OCI-LY7 (cell line): ENCODE data around the gene GAREM1. TPM values are rescaled to one million over a fixed set of nuclear protein-coding genes. Genes with fewer than 3 reads are reported as not detected.
"Not testable (repeated sequence)": the region's sequence is repeated elsewhere in the genome, so short reads cannot be mapped to it uniquely, and the experiment has no call there.

Source experiments
- BruUV-seq: library from RNA; stranded (reverse); fragments of 400-500 nt; replicated peaks from 2 replicates; lab custom pipeline; 2021; lab: Mats Ljungman, UMichigan
- CTCF ChIA-PET: fragments of 300-600 bp; sonication (Branson Sonifier 250); formaldehyde crosslinking; loops from one replicate; lab custom pipeline; 2022; ENCODE audit warnings: antibody characterized with exemption; ENCODE audit not compliant: unreplicated experiment; lab: Charles Lee
- POLR2A ChIA-PET: fragments of 300-600 bp; sonication (Branson Sonifier 250); formaldehyde crosslinking; loops from one replicate; lab custom pipeline; 2022; ENCODE audit warnings: antibody characterized with exemption; lab: Charles Lee
- DNase-seq: peaks from one replicate; pipeline ENCODE4 v3.0.0-alpha.2; 2015; ENCODE audit warnings: low spot score
- H2AFZ ChIP-seq: fragments of 200-600 bp; sonication (generic), shearing (Covaris generic); 2 replicates; pipeline ENCODE4 v1.6.1; 2014; ENCODE audit warnings: mild to moderate bottlenecking, antibody characterized with exemption, low read length, moderate library complexity
- H3K27ac ChIP-seq: fragments of 200-600 bp; sonication (generic); 2 replicates; pipeline ENCODE4 v1.5.1; 2014; ENCODE audit warnings: mixed run types, low read depth, mild to moderate bottlenecking, moderate library complexity, low read length, inconsistent platforms; ENCODE audit not compliant: poor library complexity, severe bottlenecking
- H3K36me3 ChIP-seq: fragments of 200-600 bp; sonication (generic); 2 replicates; pipeline ENCODE4 v1.6.1; 2014; ENCODE audit warnings: mild to moderate bottlenecking, antibody characterized with exemption, low read length, moderate library complexity, mixed read lengths; ENCODE audit not compliant: insufficient read depth
- H3K4me1 ChIP-seq: fragments of 200-600 bp; sonication (generic); 2 replicates; pipeline ENCODE4 v1.5.1; 2014; ENCODE audit warnings: mild to moderate bottlenecking, low read length; ENCODE audit not compliant: insufficient read depth, poor library complexity, severe bottlenecking
- H3K4me2 ChIP-seq: fragments of 200-600 bp; sonication (generic); 2 replicates; pipeline ENCODE4 v1.6.1; 2014; ENCODE audit warnings: mild to moderate bottlenecking, low read length
- H3K4me3 ChIP-seq: fragments of 200-600 bp; sonication (generic); 2 replicates; pipeline ENCODE4 v1.5.1; 2014; ENCODE audit warnings: mild to moderate bottlenecking, low read depth, low read length; ENCODE audit not compliant: poor library complexity, severe bottlenecking
- H3K79me2 ChIP-seq: fragments of 200-600 bp; sonication (generic); 2 replicates; pipeline ENCODE4 v1.6.1; 2016; ENCODE audit warnings: low read depth, mild to moderate bottlenecking, low read length, moderate library complexity, mixed read lengths; ENCODE audit not compliant: insufficient read depth
- H3K9me2 ChIP-seq: fragments of 200-600 bp; sonication (generic); 2 replicates; pipeline ENCODE4 v1.6.1; 2016; ENCODE audit warnings: mild to moderate bottlenecking, low read length, mixed read lengths; ENCODE audit not compliant: insufficient read depth
- H3K9me3 ChIP-seq: fragments of 200-600 bp; sonication (generic); 2 replicates; pipeline ENCODE4 v1.6.1; 2014; ENCODE audit warnings: mild to moderate bottlenecking, mixed run types, low read length, mixed read lengths
- H4K20me1 ChIP-seq: fragments of 200-600 bp; sonication (generic); 2 replicates; pipeline ENCODE4 v1.6.1; 2014; ENCODE audit warnings: mild to moderate bottlenecking, antibody characterized with exemption, low read length, moderate library complexity, mixed read lengths; ENCODE audit not compliant: insufficient read depth
- EZH2phosphoT487 ChIP-seq: fragments of 200-600 bp; sonication (generic); IDR thresholded peaks from 2 replicates; pipeline ENCODE4 v1.6.1; 2018; ENCODE audit warnings: low read depth, borderline replicate concordance, mild to moderate bottlenecking, mixed run types, antibody characterized with exemption, low read length, moderate library complexity, mixed read lengths
- intact Hi-C: fragments of 100-400 bp; cut with micrococcal nuclease; formaldehyde crosslinking; loops from one replicate; pipeline ENCODE4 v1.10.0; 2022; ENCODE audit not compliant: unreplicated experiment
- total RNA-seq, 2 experiments: library from RNA; depleted of rRNA in 1 of 2; stranded (reverse); fragments of >200 nt in 1 of 2; shearing (Covaris generic) in 1 of 2; gene quantifications; 2 replicates each; pipeline ENCODE4 v1.2.3, GENCODE V29; 2014 to 2022
- TF ChIP-seq, protein P1 (sequence below): fragments of 200-600 bp; sonication (generic); conservative IDR thresholded peaks from 2 replicates; pipeline ENCODE4 v1.5.1; 2014; ENCODE audit warnings: mild to moderate bottlenecking, antibody characterized with exemption, low read length, moderate library complexity, mixed read lengths

GAREM1 gene
- total RNA-seq, 2 experiments from 2014 or later: 1.0 to 2.7 TPM

- H3K4me2 ChIP-seq: no peak overlapping the region
- H3K4me3 ChIP-seq: no peak overlapping the region
- ChIA-PET CTCF (no interaction called here), POLR2A (interaction anchor here (0.5 to 0.6 kb wide), 2 partner anchors 58 to 372 kb away, joined by 3 to 4 read pairs; no protein-coding TSS in a partner anchor)
- H3K9me2 ChIP-seq: no peaks in the 10 kb centered on the region
- intact Hi-C loops: no loop called here
- no peaks in the 10 kb centered on the region for H3K79me2 ChIP-seq
- TF ChIP-seq, protein P1, sequence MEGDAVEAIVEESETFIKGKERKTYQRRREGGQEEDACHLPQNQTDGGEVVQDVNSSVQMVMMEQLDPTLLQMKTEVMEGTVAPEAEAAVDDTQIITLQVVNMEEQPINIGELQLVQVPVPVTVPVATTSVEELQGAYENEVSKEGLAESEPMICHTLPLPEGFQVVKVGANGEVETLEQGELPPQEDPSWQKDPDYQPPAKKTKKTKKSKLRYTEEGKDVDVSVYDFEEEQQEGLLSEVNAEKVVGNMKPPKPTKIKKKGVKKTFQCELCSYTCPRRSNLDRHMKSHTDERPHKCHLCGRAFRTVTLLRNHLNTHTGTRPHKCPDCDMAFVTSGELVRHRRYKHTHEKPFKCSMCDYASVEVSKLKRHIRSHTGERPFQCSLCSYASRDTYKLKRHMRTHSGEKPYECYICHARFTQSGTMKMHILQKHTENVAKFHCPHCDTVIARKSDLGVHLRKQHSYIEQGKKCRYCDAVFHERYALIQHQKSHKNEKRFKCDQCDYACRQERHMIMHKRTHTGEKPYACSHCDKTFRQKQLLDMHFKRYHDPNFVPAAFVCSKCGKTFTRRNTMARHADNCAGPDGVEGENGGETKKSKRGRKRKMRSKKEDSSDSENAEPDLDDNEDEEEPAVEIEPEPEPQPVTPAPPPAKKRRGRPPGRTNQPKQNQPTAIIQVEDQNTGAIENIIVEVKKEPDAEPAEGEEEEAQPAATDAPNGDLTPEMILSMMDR: no peak
- no peak for TF ChIP-seq EZH2phosphoT487
- no peak overlapping the region for H2AFZ ChIP-seq
- BruUV-seq: no TSS peak
- no peak for DNase-seq
- no peaks in the 10 kb centered on the region for H4K20me1 ChIP-seq
- no peaks in the 10 kb centered on the region for H3K36me3 ChIP-seq
- no peak overlapping the region for H3K27ac ChIP-seq
- no peaks in the 10 kb centered on the region for H3K9me3 ChIP-seq
- H3K4me1 ChIP-seq: no peaks in the 10 kb centered on the region
These were observed 38.4 kb upstream of the GAREM1 start for GRCh38 chr18:32509111-32509510.

DNA sequence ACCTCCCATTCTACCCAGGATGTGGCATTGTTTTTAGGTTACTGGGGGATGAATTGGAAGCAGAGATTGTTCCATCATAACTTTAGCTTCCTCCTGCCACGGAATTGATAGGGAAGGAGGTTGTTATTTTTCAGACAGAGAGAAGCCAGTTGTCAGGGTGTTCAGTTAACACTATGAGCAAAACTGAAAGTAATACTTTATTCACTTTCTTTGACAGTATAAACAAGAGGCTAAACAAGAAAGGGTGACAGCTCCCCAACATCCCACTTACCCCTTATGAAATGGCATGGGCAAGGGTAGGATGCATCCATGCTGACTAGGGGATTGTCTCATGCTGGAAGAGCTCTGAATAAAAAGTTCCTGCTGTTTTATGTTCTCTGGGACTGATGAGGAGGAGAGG, 36.4 kb upstream of the GAREM1 start:
- Histone ChIP-seq H3K4me1 (no peaks in the 10 kb centered on the region), H3K9me2 (no peaks in the 10 kb centered on the region), H2AFZ (no peak overlapping the region), H3K4me2 (no peak overlapping the region), H3K79me2 (no peaks in the 10 kb centered on the region), H3K4me3 (no peak overlapping the region), H3K9me3 (no peaks in the 10 kb centered on the region), H4K20me1 (no peaks in the 10 kb centered on the region), H3K27ac (no peak overlapping the region), H3K36me3 (no peaks in the 10 kb centered on the region)
- TF ChIP-seq EZH2phosphoT487: no peak
- TF ChIP-seq, protein P1: no peak
- intact Hi-C loops: no loop called here
- ChIA-PET CTCF (no interaction called here), POLR2A (no interaction called here)
- no TSS peak for BruUV-seq
- no peak for DNase-seq

- BruUV-seq: no TSS peak
- no peak for TF ChIP-seq EZH2phosphoT487
- TF ChIP-seq, protein P1: no peak
- intact Hi-C loops: no loop called here
These were observed 31.3 kb upstream of the GAREM1 start for GRCh38 chr18:32502014-32502413.

DNA sequence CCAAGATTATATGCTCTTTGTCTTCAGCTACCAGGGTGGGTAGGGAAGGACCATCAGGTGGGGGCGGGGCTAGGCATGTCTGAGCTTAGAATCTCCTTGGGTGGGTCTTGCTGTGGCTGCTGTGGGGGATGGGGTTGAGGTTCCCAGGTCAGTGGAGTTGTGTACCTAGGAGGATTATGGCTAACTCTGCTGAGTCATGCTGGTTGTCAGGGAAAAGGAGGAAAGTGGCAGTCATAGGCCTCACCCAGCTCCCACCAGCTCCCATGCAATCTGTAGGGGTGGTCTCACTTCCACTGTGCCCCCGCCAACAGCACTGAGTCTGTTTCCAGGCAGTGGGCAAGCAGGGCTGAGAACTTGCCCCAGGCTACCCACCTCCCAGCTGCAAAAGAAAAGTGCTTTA, 30.6 kb upstream of the GAREM1 start:
- DNase-seq, H3K4me3 ChIP-seq, H3K4me1 ChIP-seq, CTCF ChIA-PET, intact Hi-C loops, H3K79me2 ChIP-seq, H3K9me2 ChIP-seq, H3K27ac ChIP-seq, H3K9me3 ChIP-seq, H3K36me3 ChIP-seq, H4K20me1 ChIP-seq, POLR2A ChIA-PET, H3K4me2 ChIP-seq, BruUV-seq, H2AFZ ChIP-seq: not testable (repeated sequence)

More at GRCh38 chr18:32502014-32502413, 31.3 kb upstream of the GAREM1 start:
- CTCF ChIA-PET: no interaction called here
- Histone ChIP-seq H3K4me1 (no peaks in the 10 kb centered on the region), H3K4me2 (no peak overlapping the region), H3K4me3 (no peak overlapping the region), H2AFZ (no peak overlapping the region), H3K9me3 (no peaks in the 10 kb centered on the region), H3K27ac (no peak overlapping the region), H3K36me3 (no peaks in the 10 kb centered on the region), H3K9me2 (no peaks in the 10 kb centered on the region), H4K20me1 (no peaks in the 10 kb centered on the region), H3K79me2 (no peaks in the 10 kb centered on the region)
- no peak for DNase-seq
- POLR2A ChIA-PET: no interaction called here
